ENCODE measurements around the gene TTLL8.

Gene TTLL8

GRCh38 chr22:50062509-50063135 lies 4.5 kb upstream of the TTLL8 start:
- TF ChIP-seq CTCF (IDR thresholded peaks at IDR 0.05; ENCODE audit: low read depth, low read length) = no peak
- TF ChIP-seq MAX (IDR thresholded peaks at IDR 0.05; ENCODE audit: low read depth, low read length) = no peak
- TF ChIP-seq POLR2A (IDR thresholded peaks at IDR 0.05; ENCODE audit: extremely low read depth, insufficient read length) = no peak
- TF ChIP-seq MYC (IDR thresholded peaks at IDR 0.05; ENCODE audit: low read depth, low read length) = no peak
- no peak for DNase-seq (ENCODE audit: low read depth)
- H3K4me3 ChIP-seq (ENCODE audit: low read depth, low read length) = no peak overlapping the region

- no peak overlapping the region for H3K4me3 ChIP-seq (ENCODE audit: low read depth, low read length)
- DNase-seq (ENCODE audit: low read depth) = no peak
- TF ChIP-seq CTCF (IDR thresholded peaks at IDR 0.05; ENCODE audit: low read depth, low read length) (no peak), MAX (IDR thresholded peaks at IDR 0.05; ENCODE audit: low read depth, low read length) (no peak), MYC (IDR thresholded peaks at IDR 0.05; ENCODE audit: low read depth, low read length) (no peak), POLR2A (IDR thresholded peaks at IDR 0.05; ENCODE audit: extremely low read depth, insufficient read length) (no peak)
Observed at GRCh38 chr22:50061824-50062355, 3.8 kb upstream of the TTLL8 start.

- no peak for TF ChIP-seq POLR2A (IDR thresholded peaks at IDR 0.05; ENCODE audit: extremely low read depth, insufficient read length)
- TF ChIP-seq CTCF (IDR thresholded peaks at IDR 0.05; ENCODE audit: low read depth, low read length) = no peak
- no peak for TF ChIP-seq MAX (IDR thresholded peaks at IDR 0.05; ENCODE audit: low read depth, low read length)
- no peak for TF ChIP-seq MYC (IDR thresholded peaks at IDR 0.05; ENCODE audit: low read depth, low read length)
- no peak for DNase-seq (ENCODE audit: low read depth)
Observed at GRCh38 chr22:50061141-50061823, 3.2 kb upstream of the TTLL8 start.

GRCh38 chr22:50060441-50061140 lies 2.5 kb upstream of the TTLL8 start:
- no peak for TF ChIP-seq MYC (IDR thresholded peaks at IDR 0.05; ENCODE audit: low read depth, low read length)
- no peak for TF ChIP-seq CTCF (IDR thresholded peaks at IDR 0.05; ENCODE audit: low read depth, low read length)
- TF ChIP-seq POLR2A (IDR thresholded peaks at IDR 0.05; ENCODE audit: extremely low read depth, insufficient read length) = no peak
- TF ChIP-seq MAX (IDR thresholded peaks at IDR 0.05; ENCODE audit: low read depth, low read length) = no peak
- no peak for DNase-seq (ENCODE audit: low read depth)
- no peak overlapping the region for H3K4me3 ChIP-seq (ENCODE audit: low read depth, low read length)

More at GRCh38 chr22:50061141-50061823, 3.2 kb upstream of the TTLL8 start:
- no peak overlapping the region for H3K4me3 ChIP-seq (ENCODE audit: low read depth, low read length)

GRCh38 chr22:50059881-50060262 lies 1.8 kb upstream of the TTLL8 start:
- no peak overlapping the region for H3K4me3 ChIP-seq (ENCODE audit: low read depth, low read length)
- no peak for TF ChIP-seq CTCF (IDR thresholded peaks at IDR 0.05; ENCODE audit: low read depth, low read length)
- no peak for TF ChIP-seq MYC (IDR thresholded peaks at IDR 0.05; ENCODE audit: low read depth, low read length)
- no peak for TF ChIP-seq POLR2A (IDR thresholded peaks at IDR 0.05; ENCODE audit: extremely low read depth, insufficient read length)
- TF ChIP-seq MAX (IDR thresholded peaks at IDR 0.05; ENCODE audit: low read depth, low read length) = no peak
- DNase-seq (ENCODE audit: low read depth) = no peak
